K562 (cell line): ENCODE measurements around the gene PRKAR1B. TPM values are rescaled to one million over a fixed set of nuclear protein-coding genes. Genes with fewer than 3 reads are reported as not detected.

ENCODE experiments used
- ATAC-seq: fragments of 200-7000 bp; cut with Tn5 transposase; 3 replicates; pipeline ENCODE4 v1.9.1; 2020; ENCODE audit warnings: moderate library complexity
- BruUV-seq: library from RNA; stranded (reverse); fragments of 400-500 nt; replicated peaks from 2 replicates; lab custom pipeline; 2021; lab: Mats Ljungman, UMichigan
- CTCF ChIA-PET: fragments of 300-600 bp; formaldehyde crosslinking; extraction: SDS; loops from one replicate; lab custom pipeline; 2021; ENCODE audit warnings: low intra/inter-chr PET ratio; lab: Yijun Ruan, JAX
- POLR2A ChIA-PET: fragments of 300-600, 350-650 bp; sonication (Branson Sonifier 250); formaldehyde crosslinking; extraction: SDS; loops from one replicate; lab custom pipeline; 2021; ENCODE audit warnings: antibody characterized with exemption, inconsistent platforms; lab: Yijun Ruan, JAX
- DNase-seq, 4 experiments: peaks; one replicate each; pipeline versions ENCODE4 v3.0.0 to v3.0.0-alpha.2; 2011 to 2018; ENCODE audit warnings: low spot score in 3 of 4, mixed read lengths in 3 of 4; ENCODE audit errors: extremely low read depth in 1 of 4
- FAIRE-seq: peaks from 2 replicates; lab custom pipeline; 2011; peaks lifted over from hg19 to GRCh38; lab: Jason Lieb, UNC
- H2AFZ ChIP-seq: 2 replicates; pipeline ENCODE4 v1.6.0; 2011; ENCODE audit warnings: low read depth, low read length, control low read depth, inconsistent platforms
- H3K27ac ChIP-seq: fragments of 200-600 bp; 3 replicates; pipeline ENCODE4 v1.8.0; 2011; ENCODE audit warnings: low read depth, mild to moderate bottlenecking, control low read depth, inconsistent platforms, low read length, moderate library complexity, mixed read lengths; ENCODE audit errors: extremely low read depth
- H3K27me3 ChIP-seq, 2 experiments: fragments of 300-600 bp in 1 of 2; 2 replicates in 1 of 2; 3 replicates in 1 of 2; pipeline versions ENCODE4 v1.6.0 to v1.8.0; 2011; ENCODE audit warnings: inconsistent platforms in 2 of 2, low read length in 2 of 2, mild to moderate bottlenecking in 1 of 2, mixed read lengths in 1 of 2, moderate library complexity in 1 of 2; ENCODE audit not compliant: control insufficient read depth in 2 of 2, insufficient read depth in 2 of 2
- H3K36me3 ChIP-seq: fragments of 300-600 bp; 3 replicates; pipeline ENCODE4 v1.8.0; 2011; ENCODE audit warnings: mild to moderate bottlenecking, low read length, inconsistent platforms; ENCODE audit not compliant: control insufficient read depth, insufficient read depth
- H3K4me1 ChIP-seq, 2 experiments: fragments of 200-600 bp in 1 of 2; replicated peaks in 1 of 2; 2 replicates in 1 of 2; 3 replicates in 1 of 2; pipeline versions ENCODE4 v1.5.1 to v1.8.0; 2011; ENCODE audit warnings: inconsistent platforms in 2 of 2, low read length in 2 of 2, mild to moderate bottlenecking in 1 of 2, mixed read lengths in 1 of 2, moderate library complexity in 1 of 2; ENCODE audit not compliant: control insufficient read depth in 2 of 2, insufficient read depth in 2 of 2
- H3K4me2 ChIP-seq: 2 replicates; pipeline ENCODE4 v1.6.1; 2011; ENCODE audit warnings: low read length, control low read depth, inconsistent platforms, mixed read lengths; ENCODE audit not compliant: insufficient read depth
- H3K4me3 ChIP-seq: fragments of 200-600 bp; sonication (generic), shearing (Covaris generic); 2 replicates; pipeline ENCODE4 v1.5.1; 2016; ENCODE audit warnings: control low read depth, inconsistent platforms
- H3K79me2 ChIP-seq: fragments of 200-600 bp; 3 replicates; pipeline ENCODE4 v1.8.0; 2011; ENCODE audit warnings: low read length, inconsistent platforms; ENCODE audit not compliant: control insufficient read depth, insufficient read depth
- H3K9ac ChIP-seq, 2 experiments: 2 replicates each; pipeline versions ENCODE4 v1.6.0 to v1.6.1; 2011; ENCODE audit warnings: low read depth in 2 of 2, low read length in 2 of 2, control low read depth in 1 of 2, inconsistent platforms in 1 of 2, mild to moderate bottlenecking in 1 of 2, mixed read lengths in 1 of 2; ENCODE audit not compliant: insufficient read depth in 1 of 2
- H3K9me1 ChIP-seq: one replicate; pipeline ENCODE4 v1.6.0; 2011; ENCODE audit warnings: inconsistent platforms, mild to moderate bottlenecking, low read length, moderate library complexity; ENCODE audit not compliant: control insufficient read depth, insufficient read depth
- H3K9me3 ChIP-seq: replicated peaks from 2 replicates; pipeline ENCODE4 v1.5.1; 2011; ENCODE audit warnings: low read depth, low read length, inconsistent platforms; ENCODE audit not compliant: control insufficient read depth, insufficient read depth
- H4K20me1 ChIP-seq: replicated peaks from 2 replicates; pipeline ENCODE4 v1.6.1; 2011; ENCODE audit warnings: low read length, inconsistent platforms, mixed read lengths; ENCODE audit not compliant: control insufficient read depth, insufficient read depth
- CC2D1A ChIP-seq: fragments of 450-650 bp; IDR thresholded peaks from 2 replicates; pipeline ENCODE4 v1.6.1; 2017; ENCODE audit warnings: mild to moderate bottlenecking
- ETV1 ChIP-seq: fragments of 450-650 bp; conservative IDR thresholded peaks from 2 replicates; pipeline ENCODE4 v1.6.1; 2016; ENCODE audit warnings: missing genetic modification characterization, control low read depth, low read depth, missing compliant biosample characterization
- MLLT1 ChIP-seq, 2 experiments: fragments of 450-650 bp; IDR thresholded peaks; 2 replicates each; pipeline ENCODE4 v1.6.1; 2016
- NR2C2 ChIP-seq, 2 experiments: fragments of 200-800 bp in 1 of 2; sonication (Bioruptor generic) in 1 of 2; sonication (generic) in 1 of 2; formaldehyde crosslinking in 1 of 2; IDR thresholded peaks; 2 replicates each; pipeline versions ENCODE4 v1.6.1 to v1.8.0; 2016 to 2022; ENCODE audit warnings: mild to moderate bottlenecking in 1 of 2, missing compliant biosample characterization in 1 of 2, missing genetic modification characterization in 1 of 2, missing genetic modification reagents in 1 of 2
- SMC3 ChIP-seq: conservative IDR thresholded peaks from 2 replicates; pipeline ENCODE4 v1.6.1; 2011; ENCODE audit warnings: low read depth, low read length, improper control_type of control experiment; ENCODE audit not compliant: insufficient read depth
- SRF ChIP-seq, 2 experiments: fragments of 250-450, 450-650 bp in 1 of 2; sonication (Bioruptor Pico) in 1 of 2; sonication (generic) in 1 of 2; formaldehyde crosslinking; IDR thresholded peaks; 2 replicates each; pipeline versions ENCODE4 v1.5.0 to v1.5.1; 2020 to 2022; ENCODE audit warnings: mild to moderate bottlenecking in 1 of 2, missing genetic modification reagents in 1 of 2
- ZNF146 ChIP-seq: IDR thresholded peaks from one replicate; pipeline ENCODE4 v1.6.1; 2018; ENCODE audit warnings: missing compliant biosample characterization; ENCODE audit not compliant: unreplicated experiment
- ZNF717 ChIP-seq: fragments of 250-450 bp; sonication (Bioruptor Pico); IDR thresholded peaks from 2 replicates; pipeline ENCODE4 v1.5.0; 2021
- WGBS: fragments of 100-300 bp; shearing (Covaris generic); methylation state at CpG from one replicate; pipeline ENCODE4 v1.1.6; 2016; ENCODE audit warnings: low coverage, mixed read lengths; ENCODE audit not compliant: insufficient coverage; ENCODE audit errors: missing lambda C conversion rate; 5-methylcytosine and 5-hydroxymethylcytosine counted together
- in situ Hi-C: fragments of 300-500 bp; cut with MboI; formaldehyde crosslinking; loops from 4 replicates; pipeline ENCODE4 v1.15.0; 2018; ENCODE audit warnings: inconsistent platforms, mixed read lengths
- intact Hi-C: fragments of 100-400 bp; cut with micrococcal nuclease; formaldehyde crosslinking; loops from 2 replicates; pipeline ENCODE4 v1.14.2; 2022
- polyA plus RNA-seq, 8 experiments: library from polyadenylated mRNA; depleted of rRNA in 4 of 8; stranded (reverse) in 5 of 8; unstranded in 3 of 8; fragments of >200 nt; fragmentation: Nextera tagmentation in 2 of 8; fragmentation: Illumina TruSeq in 1 of 8; extraction: Ambion mirVana in 2 of 8; extraction: Trizol in 1 of 8; gene quantifications; 2 replicates each; pipeline versions ENCODE4 v1.2.1 to v1.2.3, GENCODE V29; 2011 to 2014; ENCODE audit warnings: inconsistent platforms in 1 of 8, missing spikeins in 1 of 8
- total RNA-seq, 7 experiments: library from RNA; depleted of rRNA in 6 of 7; stranded (reverse); fragments of >200 nt in 6 of 7; fragmentation: Illumina TruSeq in 2 of 7; extraction: Trizol in 2 of 7; gene quantifications; 2 replicates each; pipeline versions ENCODE4 v1.2.1 to v1.2.3, GENCODE V29; 2011 to 2021; ENCODE audit warnings: low replicate concordance in 1 of 7

Gene PRKAR1B
- total and polyA plus RNA-seq, 9 of the 15 experiments (the other 6 are each of a cell fraction or from before 2014, with no cell fraction given): 0.99 to 30.5 (median 12.7) TPM

- 91% methylated on average over 12 of the region's 23 CpGs for WGBS
- Histone ChIP-seq H4K20me1 (no peaks in the 10 kb centered on the region), H3K9me3 (no peaks in the 10 kb centered on the region), H3K27me3 (no peaks in the 10 kb centered on the region), H3K36me3 (0 out of 3 replicates have a peak, but pooled peaks cover 5% of the 10 kb centered on the region), H3K79me2 (peaks cover 25% of the 10 kb centered on the region), H3K9me1 (no peaks in the 10 kb centered on the region), H3K4me2 (no peak overlapping the region), H2AFZ (no peak overlapping the region), H3K27ac (no peak overlapping the region), H3K4me1 (peaks cover 4 to 47% of the 10 kb centered on the region in 2 experiments; a peak in 3 of 5 replicates), H3K4me3 (no peak overlapping the region), H3K9ac (0 out of 4 replicates have a peak overlapping the region, but pooled peaks of 1 of the 2 experiments have one; percentile 1)
- POLR2A ChIA-PET: interaction anchor here (0.5 to 1.1 kb wide), 2 partner anchors 22 to 320 kb away, joined by 3 read pairs; no protein-coding TSS in a partner anchor
- no peak for TF ChIP-seq ZNF717 (CRISPR knock-in tag)
- no peak for TF ChIP-seq ETV1 (tag)
- TF ChIP-seq CC2D1A: no peak
- 0 out of 4 replicates have a peak, but pooled peaks of 1 of the 2 experiments have one; percentile 29 for TF ChIP-seq MLLT1 (IDR thresholded peaks at IDR 0.05)
- TF ChIP-seq NR2C2 (CRISPR knock-in tag; IDR thresholded peaks at IDR 0.05): no peak
- no peak for TF ChIP-seq NR2C2 (tag; IDR thresholded peaks at IDR 0.05)
- TF ChIP-seq SRF (CRISPR knock-in tag; IDR thresholded peaks at IDR 0.05): no peak
- no peak for TF ChIP-seq ZNF146 (CRISPR knock-in tag)
- no peak for TF ChIP-seq SMC3
- intact Hi-C loops (no loop called here), in situ Hi-C loops (no loop called here)
- DNase-seq (no peak), FAIRE-seq (no peak), ATAC-seq (no peak)
- CTCF ChIA-PET: no interaction called here
- BruUV-seq: no TSS peak
Observed at GRCh38 chr7:632831-633210, 94.3 kb downstream of the PRKAR1B start.
